Lower leg skin (tissue), 4 donors: Measurements from ENCODE around the gene CHST8. TPM values are rescaled to one million over a fixed set of nuclear protein-coding genes. Genes with fewer than 3 reads are reported as not detected.
A peak's percentile ranks its signal among the peaks of the same experiment; 100 is the strongest.

Source experiments
- DNase-seq, 2 donors: peaks; one replicate each; pipeline ENCODE4 v3.0.0-alpha.2; 2019; ENCODE audit warnings: low spot score in 2 of 2
- H3K4me3 ChIP-seq: fragments of 200-600 bp; sonication (generic); 2 replicates; pipeline ENCODE4 v1.5.1; 2017; ENCODE audit warnings: mild to moderate bottlenecking, low read depth; ENCODE audit not compliant: poor library complexity, severe bottlenecking
- POLR2A ChIP-seq, 2 donors: fragments of 450-650 bp; IDR thresholded peaks; one replicate each; pipeline ENCODE4 v1.6.1; 2016 to 2017; ENCODE audit warnings: antibody characterized with exemption in 2 of 2, mild to moderate bottlenecking in 1 of 2, moderate library complexity in 1 of 2
- WGBS, 2 donors: methylation state at CpG; one replicate each; pipeline ENCODE4 v1.1.5; 2018; 5-methylcytosine and 5-hydroxymethylcytosine counted together
- intact Hi-C: fragments of 100-400 bp; cut with DNase I; formaldehyde crosslinking; loops from one replicate; pipeline ENCODE4 v1.15.0; 2023; ENCODE audit warnings: low total_unique reads
- total RNA-seq, 4 donors: library from RNA; depleted of rRNA; stranded (reverse); fragments of >200 nt; gene quantifications; one replicate each; pipeline ENCODE4 v1.1.0, GENCODE V29; 2016
- TF ChIP-seq, protein P1 (sequence below), 3 donors: fragments of 450-650 bp; IDR thresholded peaks; one replicate each; pipeline ENCODE4 v1.5.1; 2016; ENCODE audit warnings: antibody characterized with exemption in 3 of 3, mild to moderate bottlenecking in 3 of 3, moderate library complexity in 2 of 3

Gene CHST8
- total RNA-seq, 4 donors from 2014 or later, result 0.19 to 1.6 (median 0.37) TPM; not detected in 1

DNA sequence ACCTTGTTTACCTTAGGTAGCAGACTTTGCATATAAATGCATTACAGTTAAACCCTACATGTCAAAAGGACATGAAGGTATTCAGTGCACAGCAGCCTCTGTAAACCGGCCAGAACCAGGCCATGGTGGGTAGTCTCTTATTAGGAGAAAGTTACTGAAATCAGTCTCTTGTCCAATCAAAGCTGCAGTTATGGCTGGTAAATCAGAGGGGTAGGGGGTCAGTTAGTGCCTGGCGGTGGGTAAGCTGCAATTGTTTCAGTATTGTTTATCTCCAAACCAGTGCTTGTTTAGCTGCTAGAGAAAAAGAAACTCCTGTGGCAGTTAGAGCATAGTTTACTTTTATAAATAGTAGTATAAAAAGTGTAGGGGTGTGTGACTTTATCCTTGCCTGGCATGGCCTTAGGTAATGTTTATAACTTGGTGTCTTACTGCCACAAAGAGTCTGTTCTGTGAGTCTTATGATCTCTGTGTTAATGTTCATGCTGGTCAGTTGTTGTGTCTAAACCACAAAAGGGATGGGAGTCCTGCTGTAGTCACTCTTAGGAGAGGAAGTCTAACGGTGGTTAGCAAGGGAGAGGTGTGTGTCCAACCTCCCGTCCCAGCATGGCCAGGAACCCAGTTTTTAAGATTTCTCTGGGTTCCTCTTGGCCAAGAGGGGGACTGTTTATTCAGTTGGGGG is 28.0 kb downstream of the CHST8 start:
- no peak for TF ChIP-seq POLR2A (IDR thresholded peaks at IDR 0.05)
- TF ChIP-seq, protein P1, sequence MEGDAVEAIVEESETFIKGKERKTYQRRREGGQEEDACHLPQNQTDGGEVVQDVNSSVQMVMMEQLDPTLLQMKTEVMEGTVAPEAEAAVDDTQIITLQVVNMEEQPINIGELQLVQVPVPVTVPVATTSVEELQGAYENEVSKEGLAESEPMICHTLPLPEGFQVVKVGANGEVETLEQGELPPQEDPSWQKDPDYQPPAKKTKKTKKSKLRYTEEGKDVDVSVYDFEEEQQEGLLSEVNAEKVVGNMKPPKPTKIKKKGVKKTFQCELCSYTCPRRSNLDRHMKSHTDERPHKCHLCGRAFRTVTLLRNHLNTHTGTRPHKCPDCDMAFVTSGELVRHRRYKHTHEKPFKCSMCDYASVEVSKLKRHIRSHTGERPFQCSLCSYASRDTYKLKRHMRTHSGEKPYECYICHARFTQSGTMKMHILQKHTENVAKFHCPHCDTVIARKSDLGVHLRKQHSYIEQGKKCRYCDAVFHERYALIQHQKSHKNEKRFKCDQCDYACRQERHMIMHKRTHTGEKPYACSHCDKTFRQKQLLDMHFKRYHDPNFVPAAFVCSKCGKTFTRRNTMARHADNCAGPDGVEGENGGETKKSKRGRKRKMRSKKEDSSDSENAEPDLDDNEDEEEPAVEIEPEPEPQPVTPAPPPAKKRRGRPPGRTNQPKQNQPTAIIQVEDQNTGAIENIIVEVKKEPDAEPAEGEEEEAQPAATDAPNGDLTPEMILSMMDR (IDR thresholded peaks at IDR 0.05), result no peak
- 36 to 58% methylated on average over 4 of the region's 4 CpGs for WGBS, 2 donors
- intact Hi-C loops, result no loop called here
- DNase-seq, result no peak
- H3K4me3 ChIP-seq, result no peak overlapping the region

DNA sequence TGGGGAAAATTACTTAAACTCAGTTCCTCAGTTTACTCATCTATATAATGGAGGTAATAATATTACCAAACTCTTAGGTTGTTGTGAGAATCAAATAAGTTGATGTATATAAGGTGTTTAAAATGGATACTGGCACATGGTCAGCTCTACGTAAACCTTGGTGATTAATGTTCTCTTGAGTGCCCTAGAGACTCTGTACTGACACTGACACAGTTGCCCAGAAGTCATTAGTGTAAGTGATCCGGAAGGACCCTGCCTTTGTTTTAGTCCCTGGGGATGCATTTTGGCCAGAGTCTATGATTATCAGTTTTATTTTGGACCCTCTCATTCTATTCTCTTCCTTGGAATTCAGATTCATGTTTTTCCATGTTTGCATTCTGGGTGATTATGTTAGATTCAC is 31.9 kb downstream of the CHST8 start:
- TF ChIP-seq POLR2A (IDR thresholded peaks at IDR 0.05), result no peak
- TF ChIP-seq, protein P1 (IDR thresholded peaks at IDR 0.05), result no peak
- H3K4me3 ChIP-seq, result no peak overlapping the region
- no peak for DNase-seq
- intact Hi-C loops, result no loop called here
- WGBS, 2 donors, result 71 to 81% methylated on average over 2 of the region's 2 CpGs

DNA sequence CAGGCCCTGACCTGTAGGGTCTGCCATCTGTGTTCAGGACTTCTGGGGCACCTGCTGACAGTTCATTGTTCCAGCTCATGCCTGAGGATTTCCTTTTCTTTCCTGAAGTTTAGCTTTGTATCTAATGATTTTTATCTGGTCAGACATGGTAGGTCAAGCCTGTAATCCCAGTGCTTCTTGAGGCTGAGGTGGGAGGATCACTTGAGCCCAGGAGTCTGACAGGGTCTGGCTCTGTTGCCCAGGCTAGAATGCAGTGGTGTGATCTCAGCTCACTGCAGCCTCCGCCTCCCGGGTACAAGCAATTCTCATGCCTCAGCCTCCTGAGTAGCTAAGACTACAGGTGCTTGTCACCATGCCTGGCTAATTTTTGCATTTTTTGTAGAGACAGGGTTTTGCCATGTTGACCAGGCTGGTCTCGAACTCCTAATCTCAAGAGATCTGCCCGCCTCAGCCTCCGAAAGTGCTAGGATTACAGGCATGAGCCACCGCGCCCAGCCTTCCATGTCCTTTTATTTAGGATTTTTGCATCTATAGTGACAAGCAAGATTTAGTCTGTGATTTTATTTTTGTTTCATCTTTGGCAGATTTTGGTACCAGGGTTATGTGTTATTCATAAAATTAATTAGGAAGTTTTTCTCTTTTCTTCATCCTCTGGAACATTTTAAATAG is 33.2 kb downstream of the CHST8 start:
- intact Hi-C loops, result no loop called here
- no peak overlapping the region for H3K4me3 ChIP-seq
- DNase-seq, result peak in 1 of 2 donors; percentile 73
- 80 to 83% methylated on average over 7 of the region's 7 CpGs for WGBS, 2 donors
- TF ChIP-seq POLR2A (IDR thresholded peaks at IDR 0.05), result no peak
- TF ChIP-seq, protein P1 (IDR thresholded peaks at IDR 0.05), result no peak

DNA sequence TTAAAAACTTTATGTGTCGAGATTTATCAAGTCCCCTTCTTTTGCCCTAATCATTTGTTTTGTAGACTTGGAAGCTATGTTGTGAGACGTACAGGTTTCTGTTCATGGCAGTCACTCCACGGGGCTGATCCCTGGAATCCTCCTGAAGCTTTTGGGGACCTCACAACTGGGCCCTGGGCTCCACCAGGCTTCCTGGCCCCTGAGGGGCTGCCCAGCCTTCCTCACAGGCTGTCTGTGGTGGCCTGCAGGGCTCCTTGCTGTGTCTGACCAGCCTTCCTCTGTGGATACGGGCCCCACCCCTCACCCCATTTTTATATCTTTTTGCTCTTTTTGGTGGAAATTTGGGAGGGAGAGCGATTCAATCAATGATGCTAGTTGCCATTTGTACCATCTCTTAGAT is 38.1 kb downstream of the CHST8 start:
- 84 to 91% methylated on average over 5 of the region's 5 CpGs for WGBS, 2 donors
- no peak overlapping the region for H3K4me3 ChIP-seq
- TF ChIP-seq, protein P1 (IDR thresholded peaks at IDR 0.05), result no peak
- TF ChIP-seq POLR2A (IDR thresholded peaks at IDR 0.05), result no peak
- intact Hi-C loops, result no loop called here
- peak in 1 of 2 donors; percentile 34 for DNase-seq

DNA sequence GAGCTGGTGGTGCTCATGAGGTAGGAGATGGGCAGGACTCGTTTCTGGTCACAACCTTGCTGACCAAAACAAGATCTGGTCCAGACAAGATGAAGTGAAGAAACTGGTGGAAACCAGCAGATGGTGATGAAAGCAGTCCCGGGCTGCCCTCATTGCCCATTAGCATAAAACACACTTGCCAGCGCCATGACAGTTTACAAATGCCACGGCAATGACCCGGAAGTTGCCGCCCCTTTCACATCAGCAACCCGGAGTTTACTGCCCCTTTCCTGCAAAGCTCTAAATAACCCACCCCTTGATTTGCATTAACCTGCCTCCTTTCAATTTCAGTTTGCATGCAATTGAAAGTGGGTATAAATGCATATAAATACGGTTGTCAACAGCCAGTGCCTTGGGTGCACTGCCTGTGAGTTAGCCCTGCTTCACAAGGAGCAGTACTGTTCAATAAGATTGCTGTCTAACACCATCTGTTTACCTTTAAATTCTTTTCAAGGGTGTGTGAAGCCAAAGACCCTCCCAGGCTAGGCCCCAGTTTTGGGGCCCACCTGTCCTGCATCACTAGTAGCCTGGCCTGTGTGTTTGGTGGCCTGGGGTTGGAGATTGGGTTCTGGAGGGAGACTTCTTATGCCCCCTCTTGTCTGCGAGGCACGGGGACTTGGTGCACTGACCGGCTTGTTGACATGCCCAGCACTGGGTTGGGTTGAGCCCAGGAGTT is 38.8 kb downstream of the CHST8 start:
- 72 to 73% methylated on average over 11 of the region's 11 CpGs for WGBS, 2 donors
- peak in 1 of 2 donors; percentile 62 for DNase-seq
- H3K4me3 ChIP-seq, result no peak overlapping the region
- no peak for TF ChIP-seq POLR2A (IDR thresholded peaks at IDR 0.05)
- TF ChIP-seq, protein P1 (IDR thresholded peaks at IDR 0.05), result no peak
- intact Hi-C loops, result no loop called here
